ENCODE results near the gene ERC2.

Gene ERC2

GRCh38 chr3:55723653-55724406, 744.4 kb downstream of the ERC2 start:
- no peak for DNase-seq

DNA sequence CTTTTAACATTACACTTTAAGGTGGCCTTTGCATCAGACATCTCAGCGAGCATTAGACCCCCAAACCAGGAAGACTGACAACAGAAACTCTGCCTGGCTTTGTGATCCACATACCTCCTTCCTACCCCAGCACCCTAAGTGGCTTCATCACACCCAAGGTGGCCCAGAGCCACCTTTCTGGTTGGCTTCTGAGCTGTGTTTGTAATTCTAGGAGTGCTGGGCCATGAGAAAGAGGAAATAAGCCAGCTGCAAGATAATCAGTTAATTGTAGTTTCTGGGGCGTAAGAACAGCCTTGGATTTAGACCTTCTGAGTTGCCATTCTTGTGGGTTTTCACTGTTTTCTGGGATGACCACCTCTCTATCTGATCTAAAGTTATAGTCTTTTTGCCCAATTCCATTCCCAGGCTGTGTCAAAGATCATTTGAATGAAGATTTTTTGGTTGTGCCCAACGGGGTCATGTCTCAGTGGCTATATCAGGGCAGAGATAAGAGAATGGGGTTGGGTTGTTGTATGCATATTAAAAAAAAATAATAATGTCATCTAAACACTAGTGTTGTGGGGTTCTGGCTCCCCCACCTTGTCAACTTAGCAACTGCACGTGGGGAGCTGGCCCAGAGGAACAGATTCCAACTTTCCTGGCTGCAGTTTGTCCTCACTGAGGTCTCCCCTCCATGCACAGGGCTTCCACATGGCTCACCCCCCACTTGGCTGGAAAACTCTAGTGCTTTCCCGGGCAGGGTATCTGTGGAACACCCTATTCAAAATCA, 746.4 kb downstream of the ERC2 start:
- DNase-seq: no peak

- no peak for DNase-seq
Observed at GRCh38 chr3:55720614-55721013, 747.7 kb downstream of the ERC2 start.

- DNase-seq: no peak
Observed at GRCh38 chr3:55719508-55719907, 748.8 kb downstream of the ERC2 start.

DNA sequence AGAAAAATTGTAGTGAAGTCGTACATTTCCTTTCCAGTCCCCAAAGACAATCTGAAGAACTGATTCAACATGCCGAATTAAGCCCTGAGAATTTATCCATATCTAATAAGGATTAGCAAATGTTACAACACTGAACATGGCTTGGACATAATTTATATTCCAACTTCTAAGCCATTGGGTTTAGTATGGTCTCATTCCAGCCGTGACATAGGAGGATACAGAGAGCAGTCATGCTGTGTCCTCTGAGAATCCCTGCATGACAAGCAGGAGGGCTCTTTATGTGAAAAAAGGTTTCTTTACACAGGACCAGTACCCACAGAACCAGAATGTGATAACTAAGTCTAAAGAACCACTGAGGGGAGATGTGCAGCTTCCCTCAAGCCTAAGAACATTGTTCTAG, 749.3 kb downstream of the ERC2 start:
- DNase-seq: no peak

DNA sequence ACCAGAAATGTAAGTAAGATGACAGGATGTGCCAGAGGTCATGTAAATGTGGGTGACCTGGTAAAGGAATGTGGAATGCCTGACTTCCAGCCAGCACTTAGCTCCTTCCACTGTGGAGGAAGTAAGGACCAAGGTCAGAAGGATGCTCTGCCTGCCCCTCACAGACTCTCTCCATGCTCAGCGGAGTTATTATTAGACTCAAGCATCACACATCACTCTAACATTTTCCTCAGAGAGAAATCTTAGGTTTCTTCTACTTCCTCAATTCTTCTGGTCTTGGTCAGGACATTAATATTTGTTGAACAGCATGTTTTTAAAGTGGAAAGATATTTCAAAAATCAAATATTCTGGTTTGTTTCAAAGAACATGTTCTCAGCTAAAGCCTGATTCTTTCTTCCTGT, 749.7 kb downstream of the ERC2 start:
- DNase-seq: no peak

DNA sequence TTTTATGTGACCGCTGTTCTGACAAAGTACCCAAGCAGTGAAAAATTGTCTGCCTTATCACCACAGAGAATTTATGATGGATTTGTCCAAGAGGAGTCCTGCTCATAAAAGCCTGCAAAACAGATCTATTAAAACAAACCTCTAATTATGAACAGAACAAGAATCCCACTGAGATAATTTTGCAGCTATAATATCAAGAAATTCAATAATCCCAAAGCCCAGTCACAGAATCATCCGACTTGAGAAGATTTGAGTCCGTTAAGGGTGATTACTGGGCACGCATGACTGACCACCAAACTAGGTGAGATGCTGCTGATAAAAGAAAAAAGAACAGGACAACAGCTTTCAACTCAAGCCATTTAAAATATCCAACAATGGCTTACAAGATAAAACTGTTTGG, 750.2 kb downstream of the ERC2 start:
- DNase-seq: no peak

GRCh38 chr3:55717481-55717880, 750.8 kb downstream of the ERC2 start:
- DNase-seq: no peak

DNA sequence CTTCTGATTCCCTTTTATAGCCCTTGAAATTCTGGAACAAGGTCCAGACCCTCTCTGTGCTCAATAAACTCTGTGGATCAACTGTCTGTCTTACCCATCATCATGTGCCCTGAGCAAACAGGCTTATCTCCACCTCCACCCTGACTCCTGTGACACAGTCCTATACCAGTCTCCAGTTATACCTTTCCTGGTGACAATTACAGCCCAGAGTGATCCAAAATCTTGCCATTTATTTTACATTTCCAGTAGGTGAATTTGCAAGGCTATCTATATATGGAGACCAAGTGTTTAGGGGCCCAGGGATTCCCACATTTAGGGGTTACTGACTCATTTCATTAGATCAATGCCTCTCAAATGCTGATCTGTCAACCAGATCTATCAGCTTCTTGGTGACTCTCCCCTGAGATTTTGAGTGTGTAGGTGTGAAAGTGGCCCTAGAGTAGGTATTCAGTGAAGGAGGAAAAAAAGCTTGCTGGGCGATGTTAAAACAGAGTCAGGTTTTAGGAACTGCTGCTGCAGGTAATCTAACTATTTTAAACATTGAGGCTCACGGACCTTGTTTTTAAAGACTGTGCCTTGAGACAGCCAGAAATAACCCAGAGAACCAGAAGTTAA, 751.5 kb downstream of the ERC2 start:
- no peak for DNase-seq

DNA sequence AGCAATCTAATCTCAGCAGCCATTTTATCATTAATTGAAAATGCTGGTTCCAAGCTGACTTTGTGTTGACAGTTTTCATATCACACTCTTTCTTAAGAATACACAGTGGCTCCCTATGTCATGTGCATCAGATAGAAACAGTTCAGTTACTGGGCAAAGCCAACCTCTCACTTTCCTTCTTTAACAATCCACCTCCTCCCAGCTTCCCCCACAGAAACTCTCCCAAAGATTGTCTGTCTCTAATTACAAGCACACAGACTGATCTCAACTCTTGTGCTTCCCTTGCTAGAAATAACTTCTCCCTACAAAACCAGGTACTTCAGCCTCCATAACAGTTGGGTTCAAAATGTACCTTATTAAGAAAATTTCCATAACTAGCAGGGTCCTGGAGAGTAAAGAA, 752.2 kb downstream of the ERC2 start:
- no peak for DNase-seq

- DNase-seq: no peak
Observed at GRCh38 chr3:55714057-55714456, 754.2 kb downstream of the ERC2 start.

GRCh38 chr3:55711646-55712045, 756.6 kb downstream of the ERC2 start:
- no peak for DNase-seq

GRCh38 chr3:55709411-55710012, 758.8 kb downstream of the ERC2 start:
- no peak for DNase-seq

DNA sequence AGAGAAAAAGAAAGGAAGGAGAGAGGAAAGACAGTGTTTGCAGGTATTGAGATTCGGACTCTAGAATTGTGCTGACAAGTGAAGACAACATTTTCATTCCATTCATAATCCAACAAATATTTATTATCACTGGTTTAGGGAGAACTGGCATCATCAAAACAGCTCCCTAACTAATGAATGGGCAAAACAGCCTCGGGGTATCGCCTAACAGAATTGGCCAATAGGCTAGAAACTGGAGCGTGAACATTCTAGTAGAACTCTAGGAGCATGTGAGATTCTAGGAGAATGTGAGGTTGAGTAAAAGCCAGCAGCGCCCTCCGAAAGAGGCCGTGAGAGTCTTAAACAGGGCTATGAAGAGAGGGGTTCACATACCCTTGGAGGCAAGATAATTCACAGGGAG, 759.3 kb downstream of the ERC2 start:
- no peak for DNase-seq

DNA sequence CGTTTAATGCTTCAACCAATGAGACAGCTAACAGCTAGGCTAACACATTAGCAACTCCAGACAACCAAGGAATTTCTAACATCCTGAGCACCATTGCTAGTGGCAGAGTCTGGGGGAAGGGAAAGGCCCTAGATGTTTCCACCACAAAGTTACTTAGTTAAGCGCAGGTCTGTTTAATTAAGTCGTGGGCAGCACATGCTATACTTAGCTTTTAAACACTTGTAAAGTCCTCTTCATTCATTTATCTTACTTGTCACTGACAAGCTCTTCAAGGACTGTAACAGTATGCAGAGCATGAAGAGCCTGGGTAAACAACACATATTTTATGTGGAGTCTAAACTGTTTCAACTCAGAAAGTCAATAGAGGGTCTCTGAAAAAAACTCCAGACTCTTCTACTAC, 760.0 kb downstream of the ERC2 start:
- DNase-seq: no peak

DNA sequence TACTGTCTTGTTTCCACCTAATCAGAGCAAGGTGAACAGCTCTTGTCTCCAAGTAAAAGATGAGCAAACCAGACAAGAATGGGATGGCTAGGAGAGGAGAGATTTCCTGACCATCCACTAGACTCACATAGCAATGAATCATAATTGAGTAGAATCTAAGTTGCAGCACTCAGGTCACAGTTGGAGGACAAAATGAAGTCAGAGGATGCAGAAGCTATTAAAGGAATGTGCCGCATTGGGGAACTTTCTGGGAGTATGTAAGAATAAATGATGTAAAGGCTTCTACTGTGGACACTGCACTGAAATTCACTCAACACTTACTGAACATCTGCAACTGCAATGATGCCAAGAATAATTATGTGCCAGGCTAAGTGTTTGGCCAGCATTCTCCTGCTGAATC, 763.7 kb downstream of the ERC2 start:
- no peak for DNase-seq

- DNase-seq: no peak
Observed at GRCh38 chr3:55702822-55703221, 765.4 kb downstream of the ERC2 start.

- DNase-seq: no peak
Observed at GRCh38 chr3:55701997-55702396, 766.3 kb downstream of the ERC2 start.

DNA sequence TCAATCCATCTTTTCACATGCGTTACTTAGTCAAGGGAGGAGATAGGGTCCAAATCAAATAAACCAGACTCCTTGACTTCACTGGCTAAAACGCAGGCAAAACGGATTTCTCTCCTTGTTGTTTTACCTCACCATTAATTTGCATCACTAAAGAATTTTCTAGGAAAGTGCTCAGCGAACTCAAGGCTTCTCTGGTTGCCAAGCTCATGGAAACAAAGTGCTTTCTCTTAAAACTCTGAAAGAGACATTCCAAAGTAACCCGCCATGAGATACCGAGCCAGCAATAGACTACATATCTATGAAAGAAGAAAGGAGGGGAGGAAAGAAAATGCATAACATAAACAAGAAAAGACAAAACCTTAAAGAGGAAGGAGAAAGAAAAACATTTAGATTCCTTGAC, 769.4 kb downstream of the ERC2 start:
- DNase-seq: no peak

- no peak for DNase-seq
Observed at GRCh38 chr3:55697177-55697865, 770.9 kb downstream of the ERC2 start.

DNA sequence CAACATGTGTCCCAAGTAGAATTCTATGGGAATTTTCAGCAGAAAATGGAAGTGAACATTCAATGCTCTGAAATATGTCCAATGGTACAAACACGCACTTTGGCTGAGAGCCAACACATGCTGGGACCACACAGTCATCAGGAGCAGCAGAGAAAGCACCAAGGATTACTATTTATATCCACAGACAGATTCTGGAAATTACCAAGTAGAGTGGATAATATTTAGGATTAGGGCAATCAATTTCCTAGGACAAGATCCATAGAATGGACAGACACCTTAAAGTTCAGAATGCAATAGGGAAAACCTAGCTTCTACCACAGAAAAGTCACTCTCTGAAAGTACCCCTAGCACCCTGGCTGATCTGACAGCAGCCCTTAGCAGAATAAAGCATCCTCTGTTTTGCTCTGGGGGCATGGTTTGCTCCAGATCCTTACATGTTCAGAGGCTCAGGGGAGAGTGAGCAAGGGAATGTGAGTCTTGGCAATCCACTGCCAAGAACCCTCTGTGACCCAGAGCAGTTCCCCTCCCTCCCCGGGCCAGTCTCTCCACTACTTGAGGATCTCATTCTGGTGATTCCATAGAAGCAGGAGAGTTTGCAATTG, 775.2 kb downstream of the ERC2 start:
- DNase-seq: no peak

DNA sequence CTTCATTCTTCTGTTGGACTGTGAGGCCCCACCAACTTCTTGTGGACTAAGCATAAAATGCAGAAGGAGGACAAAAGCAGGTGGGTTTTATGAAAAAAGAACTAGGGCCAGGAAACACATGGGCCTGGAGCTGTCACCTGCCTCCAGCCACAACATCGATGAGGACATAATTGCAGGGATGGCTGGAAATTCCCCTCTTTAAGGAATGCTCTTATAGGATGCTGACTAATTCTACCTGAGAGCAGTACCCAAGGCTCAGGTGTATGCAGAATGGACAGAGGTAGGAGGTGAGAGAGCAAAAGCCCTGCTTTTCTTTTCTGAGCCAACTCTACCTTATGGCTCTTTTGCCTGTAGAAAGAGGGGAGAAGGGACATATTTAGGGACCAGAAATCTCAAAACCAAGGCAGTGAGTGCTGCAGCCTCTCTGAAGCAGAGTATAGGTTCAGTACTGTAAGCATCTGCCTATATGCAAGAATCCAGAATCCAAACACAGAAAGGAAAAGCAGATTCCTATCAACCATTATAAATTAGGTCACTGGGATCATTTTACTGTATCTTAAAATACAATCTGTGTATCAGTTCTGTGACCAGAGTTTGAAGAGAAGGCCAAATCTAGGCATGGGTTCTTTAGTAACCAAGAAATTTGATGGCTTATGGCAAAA, 775.8 kb downstream of the ERC2 start:
- DNase-seq: no peak
